ENCODE data around the gene SMC3.

Gene SMC3

GRCh38 chr10:110644598-110645462 is 77.3 kb downstream of the SMC3 start:
- DNase-seq (ENCODE audit: low read depth, low spot score), result no peak

DNA sequence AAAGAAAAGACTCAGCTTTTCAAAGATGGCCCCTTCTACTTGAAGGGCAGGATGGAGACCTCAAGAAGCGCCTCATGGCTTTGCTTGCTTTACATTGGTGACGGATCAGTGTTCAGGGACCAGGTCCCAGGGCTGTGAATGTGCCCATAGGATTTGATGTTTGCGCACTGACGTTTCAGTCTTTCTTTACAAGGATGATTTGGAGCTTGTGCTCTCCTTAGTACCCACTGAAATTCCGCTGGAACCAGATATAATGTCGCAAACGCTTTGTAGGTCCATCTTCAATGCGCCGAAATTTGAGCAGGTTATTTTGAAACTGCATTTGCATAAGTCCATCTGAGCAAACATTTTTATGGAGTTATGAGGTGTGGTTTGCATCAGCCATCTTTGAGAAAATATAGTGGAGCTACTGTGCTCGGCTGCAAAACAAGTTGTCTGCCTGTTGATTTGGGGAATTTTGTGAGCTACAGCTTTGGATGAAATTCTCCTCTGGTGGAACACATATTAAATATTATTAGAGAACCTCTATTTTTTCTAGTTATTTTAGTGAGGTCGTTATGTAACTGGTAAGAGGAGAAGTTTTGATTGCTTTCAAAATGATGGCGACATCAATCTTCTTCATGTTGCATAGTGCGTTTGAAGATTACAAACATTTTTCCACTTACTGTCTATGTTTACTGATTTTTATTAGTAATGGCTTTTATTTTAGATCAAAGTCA is 79.1 kb downstream of the SMC3 start:
- DNase-seq (ENCODE audit: low read depth, low spot score), result no peak

DNA sequence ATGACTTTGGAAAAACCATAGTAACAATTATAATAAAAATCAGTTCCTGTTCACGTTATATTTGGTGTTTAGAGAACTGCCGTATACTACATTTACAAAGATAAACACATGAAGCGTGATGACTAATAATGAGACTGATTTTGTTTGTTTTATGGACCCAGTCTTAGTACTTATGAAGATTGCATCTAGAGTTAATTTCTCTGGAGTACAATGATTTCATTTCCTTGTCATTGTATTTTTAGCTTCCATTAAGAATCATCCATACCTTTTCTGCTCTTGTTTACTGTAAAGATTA is 79.6 kb downstream of the SMC3 start:
- no peak for DNase-seq (ENCODE audit: low read depth, low spot score)

DNA sequence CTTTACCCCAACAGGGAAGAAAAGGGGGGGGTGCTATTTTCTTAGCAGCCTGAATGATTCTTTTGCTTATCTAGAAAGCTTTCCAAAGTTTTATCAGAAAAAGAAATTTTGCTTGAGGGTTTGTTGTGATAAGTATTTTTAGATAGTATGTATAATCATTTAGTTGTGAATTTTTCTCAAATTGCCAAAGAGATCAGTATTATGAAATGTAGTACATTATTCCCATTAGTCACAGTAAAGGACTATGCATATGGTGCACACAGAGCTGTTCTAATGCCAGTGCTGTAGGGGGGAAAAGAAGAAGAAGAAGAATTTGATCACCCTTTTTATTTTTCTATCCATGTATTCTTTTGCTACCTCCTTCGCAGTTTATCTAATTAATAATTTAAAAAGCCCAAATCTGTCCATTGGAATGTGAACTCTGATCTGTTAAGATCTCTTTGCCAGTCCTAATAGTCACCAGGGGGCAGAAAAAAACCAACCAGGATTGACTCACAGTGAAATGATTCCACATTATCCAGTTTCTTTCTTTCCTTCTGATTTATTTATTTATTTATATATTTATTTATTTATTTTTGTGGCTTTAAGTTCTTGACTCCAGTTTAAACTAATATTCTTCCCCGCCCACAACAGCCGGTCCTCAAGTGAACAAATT is 81.3 kb downstream of the SMC3 start:
- DNase-seq (ENCODE audit: low read depth, low spot score), result no peak

GRCh38 chr10:110649347-110650264 is 82.1 kb downstream of the SMC3 start:
- no peak for DNase-seq (ENCODE audit: low read depth, low spot score)

DNA sequence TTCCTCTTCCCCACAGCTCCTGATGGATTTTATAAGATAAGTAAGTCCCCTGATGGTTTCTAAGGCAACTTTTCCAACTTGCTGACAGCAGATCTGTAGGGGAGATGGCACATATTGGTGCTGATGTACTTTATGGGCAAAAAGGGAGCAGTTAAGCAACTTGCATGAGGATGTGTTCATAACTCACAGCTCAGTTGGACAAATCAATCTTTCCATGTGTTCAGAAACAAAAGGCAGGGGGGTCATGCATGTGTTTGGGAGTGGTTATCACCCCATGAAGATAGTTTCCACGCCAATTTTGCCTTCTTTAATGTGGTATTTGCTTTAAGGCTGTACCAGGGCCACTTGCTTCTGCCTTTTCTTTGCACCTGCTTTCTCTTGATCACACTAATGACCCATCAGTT is 82.8 kb downstream of the SMC3 start:
- DNase-seq (ENCODE audit: low read depth, low spot score), result no peak

- DNase-seq (ENCODE audit: low read depth, low spot score), result no peak
These were observed 83.8 kb downstream of the SMC3 start for GRCh38 chr10:110651044-110651958.

GRCh38 chr10:110652475-110653118 is 85.1 kb downstream of the SMC3 start:
- DNase-seq (ENCODE audit: low read depth, low spot score), result no peak
